ENCODE results near the gene ACACA.
A peak's percentile ranks its signal among the peaks of the same experiment; 100 is the strongest.
"Not testable (repeated sequence)": the region's sequence is repeated elsewhere in the genome, so short reads cannot be mapped to it uniquely, and the experiment has no call there.

ACACA gene

DNA sequence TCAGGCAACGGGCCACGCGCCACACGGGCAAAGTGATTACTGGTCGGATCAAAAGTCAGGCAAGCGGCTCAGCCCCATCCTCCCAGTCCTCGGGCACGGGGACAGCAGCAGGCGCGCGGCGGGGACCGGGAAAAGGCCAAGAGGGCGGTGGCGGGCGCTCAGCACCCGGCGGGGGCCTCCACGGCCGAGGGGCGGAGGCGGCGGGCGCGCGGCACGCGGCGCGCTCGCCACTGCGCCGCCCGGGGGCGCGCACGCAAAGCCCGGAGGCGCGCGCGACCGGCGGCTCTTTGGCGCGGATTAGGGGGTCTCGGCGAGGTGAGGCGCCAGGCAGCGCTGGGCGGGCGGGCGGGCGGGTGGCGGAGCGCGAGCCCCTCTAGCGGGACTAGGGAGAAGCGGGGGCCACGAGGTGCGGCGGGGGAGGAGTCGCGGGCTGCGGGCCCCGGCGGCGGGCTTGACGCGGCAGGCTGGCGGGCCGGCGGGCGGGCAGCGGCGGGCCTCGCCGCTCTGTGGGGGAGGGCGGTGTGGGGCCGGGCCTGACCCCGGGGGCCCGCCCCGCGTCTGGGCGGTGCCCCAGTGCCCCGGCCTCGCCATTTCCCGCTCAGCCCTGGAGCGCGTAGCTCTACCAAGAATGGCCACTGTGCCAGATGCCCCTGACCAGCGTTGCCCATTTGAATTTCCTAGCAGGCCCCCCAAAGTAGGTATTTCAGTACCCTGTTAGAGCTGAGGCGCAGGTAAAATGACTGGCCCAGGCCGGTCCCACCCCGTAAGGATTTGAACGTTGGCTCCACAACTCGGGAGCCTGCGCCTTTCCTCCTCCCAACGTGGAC, at the start of gene ACACA, which contains the start of gene TADA2A:
Gene ACACA, minus strand, starts transcription at position 202 of the 827 bp plus-strand sequence. CDS start 537 bp downstream, outside the sequence.
Gene TADA2A, plus strand, starts transcription at position 252 of the 827 bp plus-strand sequence. CDS start 4,480 bp downstream, outside the sequence.
- peaks cover 10% of the 10 kb centered on the region for H3K36me3 ChIP-seq (ENCODE audit: control insufficient read depth, insufficient read depth, low read length, severe bottlenecking)
- peak within 1 kb of the TSS; percentile 95 for H3K4me3 ChIP-seq (ENCODE audit: low read length)
- peak; percentile 89 for DNase-seq (ENCODE audit: low read depth)

DNA sequence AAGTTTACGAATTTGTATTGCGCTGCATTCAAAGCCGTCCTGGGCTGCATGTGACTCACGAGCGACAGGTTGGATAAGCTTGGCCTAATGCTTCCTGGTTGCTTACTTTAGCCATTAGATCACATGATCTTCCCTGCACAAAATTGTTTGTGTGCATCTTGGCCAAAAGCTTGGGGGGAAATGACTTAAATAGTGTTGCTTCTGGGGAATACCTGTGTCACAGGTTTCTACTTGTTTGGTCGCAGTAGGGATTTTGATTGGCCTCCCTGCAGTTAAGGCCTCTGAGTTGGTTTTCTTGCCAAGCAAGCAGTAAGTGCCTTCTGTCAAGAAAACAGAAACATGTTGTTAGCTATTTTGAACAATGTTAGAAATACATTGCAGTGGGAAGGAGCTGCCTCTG, 43.5 kb upstream of the ACACA start:
- H3K27me3 ChIP-seq (replicated peaks; ENCODE audit: control insufficient read depth, insufficient read depth, low read length) = no peaks in the 10 kb centered on the region
- no peak overlapping the region for H3K4me3 ChIP-seq (ENCODE audit: low read length)
- DNase-seq (ENCODE audit: low read depth) = no peak
- no peaks in the 10 kb centered on the region for H3K9me3 ChIP-seq (ENCODE audit: control insufficient read depth, low read length)
- H3K4me1 ChIP-seq (ENCODE audit: control insufficient read depth, insufficient read depth, low read length) = peaks cover 31% of the 10 kb centered on the region
- peaks cover 28% of the 10 kb centered on the region for H3K36me3 ChIP-seq (ENCODE audit: control insufficient read depth, insufficient read depth, low read length, severe bottlenecking)
- no peak overlapping the region for H3K9ac ChIP-seq (ENCODE audit: low read length)

More for the DNA sequence above, at the start of gene ACACA, which contains the start of gene TADA2A:
- Histone ChIP-seq H3K9ac (ENCODE audit: low read length) (peak within 1 kb of the TSS; percentile 95), H3K9me3 (ENCODE audit: control insufficient read depth, low read length) (no peaks in the 10 kb centered on the region), H3K4me1 (ENCODE audit: control insufficient read depth, insufficient read depth, low read length) (peaks cover 28% of the 10 kb centered on the region), H3K27me3 (replicated peaks; ENCODE audit: control insufficient read depth, insufficient read depth, low read length) (no peaks in the 10 kb centered on the region)

DNA sequence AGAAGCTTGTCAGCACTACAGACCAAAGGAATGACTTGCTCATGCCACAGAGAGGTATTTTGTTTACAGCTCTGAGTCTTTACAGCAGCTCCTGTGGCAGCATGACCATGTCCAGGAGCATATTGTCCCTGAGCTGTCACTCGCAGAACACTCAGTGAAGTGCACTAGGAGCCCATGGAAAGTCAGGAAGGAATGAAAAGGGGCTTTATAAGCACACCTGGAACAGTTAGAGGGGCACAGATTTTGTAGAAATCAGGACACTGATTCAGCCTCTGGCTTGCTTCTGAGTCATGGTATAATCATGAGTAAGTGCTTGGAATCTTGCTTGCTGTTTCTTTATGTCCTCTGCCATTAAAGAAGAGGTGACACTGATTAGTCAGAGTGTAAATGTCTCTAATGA, 41.0 kb upstream of the ACACA start:
- peaks cover 52% of the 10 kb centered on the region for H3K36me3 ChIP-seq (ENCODE audit: control insufficient read depth, insufficient read depth, low read length, severe bottlenecking)
- peak; percentile 45 for DNase-seq (ENCODE audit: low read depth)

DNA sequence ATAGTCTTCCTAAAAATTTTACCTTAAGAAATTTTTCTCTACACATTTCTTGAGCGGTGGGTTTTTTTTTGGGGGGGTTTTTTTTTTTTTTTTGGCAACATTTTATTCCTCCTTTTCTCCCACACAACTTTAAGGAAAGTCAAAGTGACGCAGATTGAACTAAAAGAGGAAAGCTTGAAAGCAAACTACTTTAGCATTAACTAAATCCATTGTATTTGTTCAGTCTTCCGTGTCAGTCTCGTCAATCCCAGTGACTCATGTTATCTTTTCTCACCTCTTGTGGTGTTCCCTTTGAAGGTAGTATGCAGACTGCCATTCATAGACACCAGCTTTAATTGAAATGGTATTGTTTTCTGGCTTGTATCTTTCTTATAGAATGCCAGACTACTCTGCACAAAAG, 39.4 kb upstream of the ACACA start:
- H3K27me3 ChIP-seq (replicated peaks; ENCODE audit: control insufficient read depth, insufficient read depth, low read length) = no peaks in the 10 kb centered on the region
- H3K4me1 ChIP-seq (ENCODE audit: control insufficient read depth, insufficient read depth, low read length) = peaks cover 13% of the 10 kb centered on the region
- no peaks in the 10 kb centered on the region for H3K9me3 ChIP-seq (ENCODE audit: control insufficient read depth, low read length)
- H3K9ac ChIP-seq (ENCODE audit: low read length) = no peak overlapping the region
- H3K4me3 ChIP-seq (ENCODE audit: low read length) = no peak overlapping the region
- peaks cover 62% of the 10 kb centered on the region for H3K36me3 ChIP-seq (ENCODE audit: control insufficient read depth, insufficient read depth, low read length, severe bottlenecking)
- no peak for DNase-seq (ENCODE audit: low read depth)

More for the DNA sequence above, 41.0 kb upstream of the ACACA start:
- Histone ChIP-seq H3K9ac (ENCODE audit: low read length) (no peak overlapping the region), H3K27me3 (replicated peaks; ENCODE audit: control insufficient read depth, insufficient read depth, low read length) (no peaks in the 10 kb centered on the region), H3K4me1 (ENCODE audit: control insufficient read depth, insufficient read depth, low read length) (peaks cover 13% of the 10 kb centered on the region), H3K4me3 (ENCODE audit: low read length) (no peak overlapping the region), H3K9me3 (ENCODE audit: control insufficient read depth, low read length) (no peaks in the 10 kb centered on the region)

DNA sequence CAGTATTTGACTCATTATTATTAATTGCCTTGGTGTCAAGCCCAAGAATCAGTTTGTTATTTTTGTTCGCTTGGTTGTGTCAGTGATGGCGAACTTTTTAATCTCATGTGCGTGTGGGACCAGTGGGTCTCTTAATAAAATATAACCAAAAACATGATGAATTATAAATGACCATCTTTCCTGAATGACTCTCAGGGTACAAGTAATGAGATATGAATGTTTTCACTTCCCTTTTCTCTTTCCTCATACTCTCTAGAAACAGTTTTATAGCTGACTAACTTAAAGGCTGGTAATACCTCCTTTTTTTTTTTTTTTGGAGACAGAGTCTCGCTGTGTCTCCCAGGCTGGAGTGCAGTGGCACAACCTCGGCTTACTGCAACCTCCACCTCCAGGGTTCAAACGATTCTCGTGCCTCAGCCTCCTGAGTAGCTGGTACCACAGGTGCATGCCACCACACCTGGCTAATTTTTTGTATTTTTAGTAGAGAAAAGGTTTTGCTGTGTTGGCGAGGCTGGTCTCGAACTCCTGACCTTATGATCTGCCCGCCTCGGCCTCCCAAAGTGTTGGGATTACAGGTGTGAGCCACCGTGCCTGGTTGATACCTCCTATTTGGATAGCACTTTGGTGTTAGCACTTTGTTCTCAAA, 34.9 kb upstream of the ACACA start:
- not testable (repeated sequence) for H3K4me3 ChIP-seq (ENCODE audit: low read length); H3K9me3 ChIP-seq (ENCODE audit: control insufficient read depth, low read length); H3K27me3 ChIP-seq (replicated peaks; ENCODE audit: control insufficient read depth, insufficient read depth, low read length); H3K9ac ChIP-seq (ENCODE audit: low read length); DNase-seq (ENCODE audit: low read depth); H3K4me1 ChIP-seq (ENCODE audit: control insufficient read depth, insufficient read depth, low read length)
- H3K36me3 ChIP-seq (ENCODE audit: control insufficient read depth, insufficient read depth, low read length, severe bottlenecking) = peaks cover 78% of the 10 kb centered on the region

DNA sequence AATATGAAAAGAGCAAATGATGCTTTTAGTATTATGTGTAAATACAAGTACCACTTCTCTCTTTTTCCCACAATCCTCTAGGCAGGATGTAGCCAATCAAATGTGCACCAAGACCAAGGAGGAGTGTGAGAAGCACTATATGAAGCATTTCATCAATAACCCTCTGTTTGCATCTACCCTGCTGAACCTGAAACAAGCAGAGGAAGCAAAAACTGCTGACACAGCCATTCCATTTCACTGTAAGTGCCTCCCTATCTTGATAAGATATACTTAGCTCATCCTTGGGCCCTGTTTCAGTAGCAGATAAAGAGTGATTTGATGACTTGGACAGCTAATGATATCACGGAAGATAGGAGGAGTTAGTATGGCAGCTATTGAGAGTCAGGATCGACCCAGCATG, 33.8 kb upstream of the ACACA start:
- no peak overlapping the region for H3K9ac ChIP-seq (ENCODE audit: low read length)
- H3K9me3 ChIP-seq (ENCODE audit: control insufficient read depth, low read length) = no peaks in the 10 kb centered on the region
- no peaks in the 10 kb centered on the region for H3K27me3 ChIP-seq (replicated peaks; ENCODE audit: control insufficient read depth, insufficient read depth, low read length)
- H3K4me1 ChIP-seq (ENCODE audit: control insufficient read depth, insufficient read depth, low read length) = no peaks in the 10 kb centered on the region
- no peak overlapping the region for H3K4me3 ChIP-seq (ENCODE audit: low read length)
- H3K36me3 ChIP-seq (ENCODE audit: control insufficient read depth, insufficient read depth, low read length, severe bottlenecking) = peaks cover 79% of the 10 kb centered on the region
- no peak for DNase-seq (ENCODE audit: low read depth)

DNA sequence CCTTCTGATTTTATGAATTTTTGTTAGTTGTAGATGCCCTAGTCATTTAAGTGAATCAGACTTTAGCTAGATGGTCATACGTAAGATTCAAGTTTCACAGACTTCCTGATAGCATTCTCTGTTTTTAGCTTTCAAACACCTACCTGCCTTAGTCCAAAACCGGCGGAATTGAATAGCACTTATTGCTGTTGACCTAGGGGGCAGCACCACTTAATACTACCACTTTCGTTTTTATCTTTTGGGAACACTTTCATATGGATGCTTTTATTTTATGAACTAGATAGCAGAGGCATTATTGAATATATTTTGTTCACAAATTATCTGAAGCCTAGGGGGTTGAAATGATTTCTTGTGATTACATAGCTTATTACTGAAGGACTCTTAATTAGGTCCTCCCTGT, 31.5 kb upstream of the ACACA start:
- H3K9ac ChIP-seq (ENCODE audit: low read length) = no peak overlapping the region
- peaks cover 60% of the 10 kb centered on the region for H3K36me3 ChIP-seq (ENCODE audit: control insufficient read depth, insufficient read depth, low read length, severe bottlenecking)
- H3K27me3 ChIP-seq (replicated peaks; ENCODE audit: control insufficient read depth, insufficient read depth, low read length) = no peaks in the 10 kb centered on the region
- H3K4me1 ChIP-seq (ENCODE audit: control insufficient read depth, insufficient read depth, low read length) = no peaks in the 10 kb centered on the region
- no peaks in the 10 kb centered on the region for H3K9me3 ChIP-seq (ENCODE audit: control insufficient read depth, low read length)
- DNase-seq (ENCODE audit: low read depth) = no peak
- H3K4me3 ChIP-seq (ENCODE audit: low read length) = no peak overlapping the region

DNA sequence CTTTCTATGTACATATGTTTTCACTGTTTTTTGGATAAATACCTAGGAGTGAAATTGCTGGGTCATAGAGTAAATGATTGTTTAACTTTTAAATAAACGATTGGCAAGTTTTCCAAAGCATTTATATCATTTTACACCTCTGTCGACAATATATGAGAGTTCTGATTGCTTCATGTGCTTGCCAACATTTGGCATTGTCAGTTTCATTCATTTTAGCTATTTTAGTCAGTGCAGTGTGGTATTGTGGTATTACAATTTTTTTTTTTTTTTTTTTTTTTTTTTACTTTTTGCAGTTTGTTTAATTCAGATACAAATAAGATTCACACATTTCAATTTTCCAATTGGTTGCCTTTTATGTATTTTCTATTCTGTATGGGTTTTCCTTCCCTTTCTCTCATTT, 26.0 kb upstream of the ACACA start:
- Histone ChIP-seq H3K4me1 (ENCODE audit: control insufficient read depth, insufficient read depth, low read length) (peaks cover 21% of the 10 kb centered on the region), H3K36me3 (ENCODE audit: control insufficient read depth, insufficient read depth, low read length, severe bottlenecking) (peaks cover 27% of the 10 kb centered on the region), H3K9ac (ENCODE audit: low read length) (no peak overlapping the region), H3K9me3 (ENCODE audit: control insufficient read depth, low read length) (no peaks in the 10 kb centered on the region), H3K4me3 (ENCODE audit: low read length) (no peak overlapping the region), H3K27me3 (replicated peaks; ENCODE audit: control insufficient read depth, insufficient read depth, low read length) (no peaks in the 10 kb centered on the region)
- no peak for DNase-seq (ENCODE audit: low read depth)

DNA sequence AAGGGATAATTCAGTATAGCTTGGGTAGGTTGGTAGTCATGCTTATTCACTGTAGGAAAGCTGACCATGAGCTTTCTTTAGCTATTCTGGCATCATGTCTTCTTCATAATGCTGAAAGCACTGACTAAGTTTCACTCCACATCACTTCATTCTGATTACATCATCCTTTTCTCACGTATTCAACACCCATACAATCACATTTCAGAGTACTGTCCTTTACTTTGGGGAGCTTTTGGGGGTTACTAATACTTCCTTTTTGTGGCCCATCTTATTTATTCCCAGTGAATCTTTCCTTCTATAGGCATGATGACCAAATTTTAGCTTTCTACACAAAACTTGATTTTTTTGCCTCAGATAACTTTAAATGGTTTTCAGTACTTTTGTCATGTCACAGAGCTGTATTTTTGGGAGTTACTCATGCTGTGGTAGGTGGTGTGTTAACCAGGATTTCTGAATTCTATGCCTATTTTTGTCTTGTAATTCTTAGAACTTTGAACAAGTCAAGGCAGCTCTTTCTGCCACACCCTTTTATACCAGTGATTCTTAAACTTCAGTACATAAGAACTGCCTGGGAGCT, 23.5 kb upstream of the ACACA start:
- Histone ChIP-seq H3K27me3 (replicated peaks; ENCODE audit: control insufficient read depth, insufficient read depth, low read length) (no peaks in the 10 kb centered on the region), H3K4me1 (ENCODE audit: control insufficient read depth, insufficient read depth, low read length) (peaks cover 21% of the 10 kb centered on the region), H3K36me3 (ENCODE audit: control insufficient read depth, insufficient read depth, low read length, severe bottlenecking) (peaks cover 39% of the 10 kb centered on the region), H3K4me3 (ENCODE audit: low read length) (peak overlapping the region; percentile 33), H3K9me3 (ENCODE audit: control insufficient read depth, low read length) (no peaks in the 10 kb centered on the region), H3K9ac (ENCODE audit: low read length) (peak overlapping the region; percentile 27)
- DNase-seq (ENCODE audit: low read depth) = peak; percentile 46

DNA sequence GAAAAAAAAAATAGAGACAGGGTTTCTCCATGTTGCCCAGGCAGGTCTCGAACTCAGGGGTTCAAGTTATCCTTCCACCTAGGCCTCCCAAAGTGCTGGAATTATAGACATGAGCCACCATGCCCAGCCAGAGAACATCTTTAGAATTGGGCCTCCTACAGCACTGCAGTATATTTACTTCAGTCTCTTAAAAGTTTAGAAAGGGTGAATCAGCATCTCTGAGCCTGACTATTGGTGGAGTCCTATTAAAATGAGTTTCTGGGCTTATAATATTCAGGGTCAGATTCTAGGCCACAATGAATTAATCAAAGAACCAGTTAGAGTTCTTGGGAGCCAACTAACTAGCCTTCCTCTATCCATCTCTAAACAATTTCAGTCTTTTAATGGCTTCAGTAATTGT, 22.8 kb upstream of the ACACA start:
- H3K27me3 ChIP-seq (replicated peaks; ENCODE audit: control insufficient read depth, insufficient read depth, low read length) = no peaks in the 10 kb centered on the region
- H3K4me3 ChIP-seq (ENCODE audit: low read length) = no peak overlapping the region
- H3K36me3 ChIP-seq (ENCODE audit: control insufficient read depth, insufficient read depth, low read length, severe bottlenecking) = peaks cover 46% of the 10 kb centered on the region
- no peak for DNase-seq (ENCODE audit: low read depth)
- no peaks in the 10 kb centered on the region for H3K9me3 ChIP-seq (ENCODE audit: control insufficient read depth, low read length)
- H3K9ac ChIP-seq (ENCODE audit: low read length) = no peak overlapping the region
- peaks cover 21% of the 10 kb centered on the region for H3K4me1 ChIP-seq (ENCODE audit: control insufficient read depth, insufficient read depth, low read length)

DNA sequence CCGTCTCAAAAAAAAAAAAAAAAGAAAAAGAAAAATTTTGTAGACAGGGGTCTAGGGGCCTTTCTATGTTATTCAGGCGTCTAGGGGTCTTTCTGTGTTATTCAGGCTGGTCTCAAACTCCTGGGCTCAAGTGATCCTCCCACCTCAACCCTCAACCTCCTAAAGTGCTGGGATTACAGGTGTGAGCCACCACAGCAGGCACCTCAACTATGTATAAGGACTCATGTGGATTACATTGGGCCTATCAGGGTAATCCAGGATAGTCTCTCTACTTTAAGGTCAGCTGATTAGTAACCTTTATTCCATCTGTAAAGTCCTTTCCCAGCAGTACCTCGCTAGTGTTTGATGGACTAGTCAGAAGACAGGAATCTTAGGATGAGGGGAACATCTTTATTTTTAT, 22.4 kb upstream of the ACACA start:
- Histone ChIP-seq H3K27me3 (replicated peaks; ENCODE audit: control insufficient read depth, insufficient read depth, low read length) (no peaks in the 10 kb centered on the region), H3K9me3 (ENCODE audit: control insufficient read depth, low read length) (no peaks in the 10 kb centered on the region), H3K9ac (ENCODE audit: low read length) (no peak overlapping the region), H3K4me3 (ENCODE audit: low read length) (no peak overlapping the region), H3K4me1 (ENCODE audit: control insufficient read depth, insufficient read depth, low read length) (peaks cover 21% of the 10 kb centered on the region), H3K36me3 (ENCODE audit: control insufficient read depth, insufficient read depth, low read length, severe bottlenecking) (peaks cover 50% of the 10 kb centered on the region)
- no peak for DNase-seq (ENCODE audit: low read depth)
